GM18502 (cell line): ENCODE results near the gene CEP41.
"Not testable (repeated sequence)": the region's sequence is repeated elsewhere in the genome, so short reads cannot be mapped to it uniquely, and the experiment has no call there.

ENCODE experiments used
- ATAC-seq: cut with Tn5 transposase; IDR thresholded peaks from one replicate; pipeline ENCODE4 v1.9.1; 2021; ENCODE audit warnings: mild to moderate bottlenecking; ENCODE audit not compliant: unreplicated experiment, poor library complexity

The CEP41 gene

GRCh38 chr7:130377178-130377577, 63.6 kb downstream of the CEP41 start:
- no peak for ATAC-seq

DNA sequence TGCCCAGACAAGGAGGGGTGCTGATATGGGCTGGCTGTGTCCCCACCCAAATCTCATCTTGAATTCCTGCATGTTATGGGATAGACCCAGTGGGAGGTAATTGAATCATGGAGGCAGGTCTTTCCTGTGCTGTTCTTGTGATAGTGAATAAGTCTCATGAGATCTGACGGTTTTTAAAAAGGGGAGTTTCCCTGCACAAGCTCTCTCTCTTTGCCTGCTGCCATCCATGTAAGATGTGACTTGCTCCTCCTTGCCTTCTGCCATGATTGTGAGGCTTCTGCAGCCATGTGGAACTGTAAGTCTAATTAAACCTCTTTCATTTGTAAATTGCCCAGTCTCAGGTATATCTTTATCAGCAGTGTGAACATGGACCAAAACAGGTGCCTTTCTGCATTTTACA, 64.4 kb downstream of the CEP41 start:
- ATAC-seq, result not testable (repeated sequence)

GRCh38 chr7:130374507-130374906, 66.3 kb downstream of the CEP41 start:
- ATAC-seq, result no peak

GRCh38 chr7:130372402-130373165, 68.2 kb downstream of the CEP41 start:
- no peak for ATAC-seq

DNA sequence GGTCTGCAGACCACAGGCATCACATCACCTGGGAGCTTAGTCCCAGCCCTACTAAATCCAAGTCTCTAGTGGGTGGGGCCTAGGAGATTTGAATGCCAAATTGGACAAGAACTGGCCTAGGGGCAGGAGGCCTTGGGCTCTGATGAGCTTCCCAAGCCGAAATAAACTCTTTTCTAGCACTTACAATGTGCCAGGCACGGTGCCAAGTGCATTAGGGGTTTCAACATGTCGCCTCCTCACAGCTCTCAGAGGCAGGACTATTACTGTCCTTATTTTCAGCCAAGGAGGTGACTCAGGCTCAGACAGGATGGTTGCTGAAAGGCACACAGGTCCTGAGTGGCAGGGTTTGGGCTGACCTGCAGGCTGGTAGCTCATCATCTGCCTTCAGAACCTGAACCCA, 69.8 kb downstream of the CEP41 start:
- no peak for ATAC-seq

DNA sequence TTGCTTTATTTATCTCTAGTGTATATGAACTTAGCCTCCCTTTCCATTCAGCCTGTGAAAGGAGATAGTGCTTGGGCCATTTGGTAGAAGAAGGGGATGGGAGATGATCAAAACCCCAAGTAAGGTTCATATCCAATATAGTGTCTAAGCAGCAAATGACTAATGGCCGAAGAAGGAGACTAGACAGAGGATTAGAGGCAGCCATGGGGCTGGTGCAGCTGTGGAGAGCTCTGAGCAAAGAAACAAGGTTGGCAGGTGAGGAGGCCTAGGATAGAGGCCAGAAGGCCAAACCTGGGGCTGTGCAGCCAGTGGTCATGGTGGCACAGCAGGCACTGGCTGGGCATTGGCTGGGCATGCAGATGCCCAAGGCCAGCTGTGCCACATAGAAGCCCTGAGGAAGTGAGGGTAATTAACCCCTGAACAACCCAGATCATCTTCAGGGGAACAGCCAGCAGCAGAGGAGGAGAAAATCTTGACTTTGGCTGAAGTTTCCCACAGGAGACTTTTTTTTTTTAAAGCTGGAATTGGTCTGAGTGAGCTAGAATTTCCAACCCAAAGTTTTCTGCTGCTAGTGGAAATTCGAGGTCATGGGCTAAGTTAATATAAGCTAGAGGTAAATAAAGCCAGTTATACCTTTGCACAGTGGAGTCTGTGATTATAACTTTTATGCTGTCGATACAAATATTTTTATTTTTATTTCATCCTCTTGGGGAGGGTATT, 70.8 kb downstream of the CEP41 start:
- ATAC-seq, result no peak

- no peak for ATAC-seq
Measured at GRCh38 chr7:130369110-130369711, 71.6 kb downstream of the CEP41 start.

GRCh38 chr7:130367836-130368746, 72.7 kb downstream of the CEP41 start:
- no peak for ATAC-seq

DNA sequence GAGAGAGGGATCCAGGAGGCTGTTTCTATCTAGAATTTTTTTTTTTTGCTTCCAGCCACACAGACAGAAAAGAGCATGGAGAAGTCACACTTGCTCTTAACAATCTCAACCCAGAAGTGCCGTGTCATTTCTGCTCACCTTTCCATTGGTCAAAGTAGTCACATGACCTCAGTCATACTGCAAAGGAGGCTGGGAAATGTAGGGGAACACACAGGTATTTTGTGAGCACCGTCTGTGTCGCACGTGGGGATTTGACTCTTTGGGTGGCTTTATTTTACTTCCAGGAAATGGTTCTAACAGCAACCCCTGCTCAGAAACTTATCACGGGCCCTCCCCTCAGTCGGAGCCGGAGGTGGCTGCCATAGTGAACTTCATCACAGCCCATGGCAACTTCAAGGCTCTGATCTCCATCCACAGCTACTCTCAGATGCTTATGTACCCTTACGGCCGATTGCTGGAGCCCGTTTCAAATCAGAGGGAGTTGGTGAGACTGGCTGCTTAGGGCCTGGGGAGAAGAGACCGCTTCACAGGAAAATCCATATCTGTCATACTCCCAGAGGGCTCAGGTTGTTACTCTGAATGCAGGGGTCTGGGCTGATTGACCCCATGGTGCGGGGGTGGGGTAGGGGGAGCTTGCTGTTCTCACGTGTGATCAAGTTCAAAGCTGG, 73.6 kb downstream of the CEP41 start:
- ATAC-seq, result no peak

DNA sequence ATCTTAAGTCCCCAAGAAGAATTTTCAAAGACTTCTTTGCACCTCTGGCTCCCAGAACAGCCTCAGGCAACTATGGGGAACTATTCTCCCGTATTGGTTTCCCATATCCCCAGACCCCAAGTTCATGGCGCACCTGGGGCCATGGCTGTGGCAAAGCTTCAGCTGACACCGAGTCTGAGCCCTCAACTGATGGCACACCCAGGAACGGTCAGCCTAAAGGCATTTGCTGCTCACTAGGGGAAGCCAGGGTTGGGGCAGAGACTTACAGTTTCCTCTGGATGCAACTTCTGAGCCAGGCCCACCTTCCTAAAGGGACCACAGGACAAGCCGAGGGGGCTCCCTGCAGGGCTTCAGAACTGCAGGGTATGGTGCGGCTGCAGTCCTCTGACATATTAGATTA, 74.3 kb downstream of the CEP41 start:
- ATAC-seq, result no peak

GRCh38 chr7:130365511-130366441, 75.0 kb downstream of the CEP41 start:
- peak; percentile 61 for ATAC-seq

- no peak for ATAC-seq
Measured at GRCh38 chr7:130365088-130365487, 75.7 kb downstream of the CEP41 start.

DNA sequence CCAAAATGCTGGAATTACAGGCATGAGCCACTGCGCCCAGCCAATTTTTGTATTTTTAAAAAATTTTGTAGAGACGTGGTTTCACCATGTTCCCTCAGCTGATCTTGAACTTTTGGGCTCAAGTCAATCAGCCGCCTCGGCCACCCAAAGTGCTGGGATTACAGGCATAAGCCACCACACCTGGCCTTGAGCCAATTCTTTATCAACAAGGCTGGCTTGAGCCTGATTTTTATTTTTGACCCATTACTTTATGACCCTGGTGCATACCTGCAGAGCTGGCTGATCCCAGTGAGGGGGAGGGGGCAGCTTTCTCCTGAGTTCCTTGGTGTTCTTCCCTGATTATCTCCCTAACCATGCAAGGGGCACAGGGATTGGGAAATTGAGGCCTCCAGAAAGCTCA, 76.4 kb downstream of the CEP41 start:
- ATAC-seq, result no peak

DNA sequence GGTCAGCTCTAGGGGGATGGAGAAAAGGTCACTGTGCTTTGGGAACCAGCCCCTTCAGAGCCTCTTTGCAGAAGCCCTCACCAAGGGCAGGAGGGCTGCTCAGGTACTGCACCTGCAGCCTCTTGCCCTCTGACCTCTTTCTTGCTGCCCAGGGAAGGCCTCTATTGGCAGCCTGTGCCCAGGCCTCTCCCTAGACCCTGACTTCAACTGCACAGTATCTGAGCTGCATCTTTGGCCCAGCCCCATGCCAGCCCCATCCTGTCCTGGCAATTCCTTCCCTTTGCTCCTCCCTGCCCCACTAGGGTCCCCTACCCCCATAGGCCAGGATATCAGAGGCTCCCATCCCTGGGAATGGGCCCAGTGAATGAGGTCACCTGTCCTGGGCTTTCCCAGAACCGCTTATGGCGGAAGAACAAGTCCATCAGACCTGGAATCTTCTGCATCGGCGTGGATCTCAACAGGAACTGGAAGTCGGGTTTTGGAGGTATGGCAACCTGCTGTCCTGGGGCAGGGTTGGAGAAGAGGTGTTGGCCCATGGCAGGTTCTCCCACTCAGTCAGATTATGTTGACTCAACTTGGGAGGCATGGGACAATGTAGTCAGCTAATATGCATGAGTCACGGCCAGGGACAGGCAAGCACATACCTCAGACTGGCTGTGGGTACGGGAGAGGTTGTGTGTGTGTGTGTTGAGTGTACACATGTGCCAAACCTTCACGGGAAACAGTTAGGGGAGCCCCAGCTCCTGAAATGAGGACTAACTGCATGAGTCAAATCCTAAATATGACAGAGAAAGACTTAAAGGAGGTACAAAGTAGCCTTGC, 77.6 kb downstream of the CEP41 start:
- ATAC-seq, result no peak

- no peak for ATAC-seq
Measured at GRCh38 chr7:130362251-130362816, 78.5 kb downstream of the CEP41 start.

- no peak for ATAC-seq
Measured at GRCh38 chr7:130361681-130362080, 79.1 kb downstream of the CEP41 start.

DNA sequence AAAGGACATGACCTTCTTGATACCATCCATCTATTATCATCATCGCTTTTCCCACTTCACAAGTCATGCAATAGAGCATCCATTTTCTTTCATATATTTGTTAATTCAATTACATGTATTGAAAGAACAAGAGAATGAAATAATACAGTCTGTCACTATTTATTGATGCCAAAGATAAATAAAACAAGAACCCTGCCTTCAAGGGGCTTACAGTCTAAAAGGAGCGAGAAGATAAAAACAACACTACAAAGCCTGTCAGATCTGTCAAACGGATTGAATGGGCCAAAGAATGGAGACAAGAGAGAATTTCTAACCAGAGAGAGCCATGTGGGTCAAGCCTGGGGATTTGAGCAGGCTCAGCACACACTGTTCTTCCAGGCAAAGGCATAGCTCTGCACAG, 80.3 kb downstream of the CEP41 start:
- ATAC-seq, result no peak
